Brain microvascular endothelial cell (primary cell): Measurements from ENCODE around the gene SYT6.

Experiments
- DNase-seq: peaks from one replicate; pipeline ENCODE4 v3.0.0-alpha.2; 2020
- H3K27ac ChIP-seq: fragments of 250-450 bp; sonication (Bioruptor Pico); 2 replicates; pipeline ENCODE4 v1.5.1; 2020; ENCODE audit warnings: mild to moderate bottlenecking, moderate library complexity
- H3K27me3 ChIP-seq: fragments of 250-450 bp; sonication (Bioruptor Pico); replicated peaks from 2 replicates; pipeline ENCODE4 v1.5.1; 2020; ENCODE audit warnings: mild to moderate bottlenecking
- H3K36me3 ChIP-seq: fragments of 250-450 bp; sonication (Bioruptor Pico); replicated peaks from 2 replicates; pipeline ENCODE4 v1.5.1; 2020; ENCODE audit warnings: mild to moderate bottlenecking
- H3K4me3 ChIP-seq: 2 replicates; pipeline ENCODE4 v1.5.1; 2011; ENCODE audit warnings: low read depth, mild to moderate bottlenecking, control low read depth, low read length, moderate library complexity
- CTCF ChIP-seq: IDR thresholded peaks from 2 replicates; pipeline ENCODE4 v1.5.1; 2011; ENCODE audit warnings: low read depth, mild to moderate bottlenecking, moderate library complexity, low read length, control low read depth, inconsistent platforms; ENCODE audit errors: missing control alignments
- in situ Hi-C: cut with HindIII; loops from 2 replicates; pipeline ENCODE4 v1.10.0; 2017; ENCODE audit warnings: low sequenced_read_pairs, low pct_ligation_motif_present

Gene SYT6

GRCh38 chr1:114124644-114125043 is 29.0 kb downstream of the SYT6 start:
- Histone ChIP-seq H3K27me3 (no peaks in the 10 kb centered on the region), H3K27ac (no peak overlapping the region), H3K36me3 (no peaks in the 10 kb centered on the region), H3K4me3 (no peak overlapping the region)
- in situ Hi-C loops = no loop called here
- TF ChIP-seq CTCF = no peak
- DNase-seq = no peak

GRCh38 chr1:114122941-114123618 is 30.6 kb downstream of the SYT6 start:
- in situ Hi-C loops = no loop called here
- peak; percentile 24 for DNase-seq
- Histone ChIP-seq H3K36me3 (no peaks in the 10 kb centered on the region), H3K27me3 (no peaks in the 10 kb centered on the region), H3K27ac (no peak overlapping the region), H3K4me3 (no peak overlapping the region)
- TF ChIP-seq CTCF = no peak

- in situ Hi-C loops = no loop called here
- no peak overlapping the region for H3K4me3 ChIP-seq
- no peaks in the 10 kb centered on the region for H3K27me3 ChIP-seq
- no peak for TF ChIP-seq CTCF
- no peak overlapping the region for H3K27ac ChIP-seq
- DNase-seq = no peak
- H3K36me3 ChIP-seq = no peaks in the 10 kb centered on the region
These were observed 35.2 kb downstream of the SYT6 start for GRCh38 chr1:114118351-114118990.

- TF ChIP-seq CTCF = no peak
- H3K4me3 ChIP-seq = no peak overlapping the region
- no peaks in the 10 kb centered on the region for H3K36me3 ChIP-seq
- no peak overlapping the region for H3K27ac ChIP-seq
- H3K27me3 ChIP-seq = no peaks in the 10 kb centered on the region
- DNase-seq = no peak
- in situ Hi-C loops = no loop called here
These were observed 36.0 kb downstream of the SYT6 start for GRCh38 chr1:114117654-114118053.

- no peak for DNase-seq
- H3K27me3 ChIP-seq = no peaks in the 10 kb centered on the region
- H3K4me3 ChIP-seq = no peak overlapping the region
- no peak overlapping the region for H3K27ac ChIP-seq
- no peak for TF ChIP-seq CTCF
- in situ Hi-C loops = no loop called here
- H3K36me3 ChIP-seq = no peaks in the 10 kb centered on the region
These were observed 37.6 kb downstream of the SYT6 start for GRCh38 chr1:114116086-114116485.
